Fibroblast of peridontal ligament (primary cell): ENCODE measurements around the gene DCAF12.

Source experiments
- DNase-seq: peaks from one replicate; pipeline ENCODE4 v3.0.0-alpha.2; 2010; ENCODE audit errors: extremely low read depth

The DCAF12 gene

GRCh38 chr9:34125681-34126206 lies 754 bp downstream of the DCAF12 start:
- DNase-seq: peak; percentile 18

GRCh38 chr9:34124926-34125325 lies 1.6 kb downstream of the DCAF12 start:
- peak; percentile 39 for DNase-seq

- DNase-seq: peak; percentile 25
Measured at GRCh38 chr9:34124099-34124498, 2.4 kb downstream of the DCAF12 start.

- DNase-seq: no peak
Measured at GRCh38 chr9:34123682-34124081, 2.8 kb downstream of the DCAF12 start.

GRCh38 chr9:34121996-34122395 lies 4.5 kb downstream of the DCAF12 start:
- peak; percentile 80 for DNase-seq

- no peak for DNase-seq
Measured at GRCh38 chr9:34119713-34120112, 6.8 kb downstream of the DCAF12 start.

GRCh38 chr9:34114436-34114835 lies 12.1 kb downstream of the DCAF12 start:
- no peak for DNase-seq

GRCh38 chr9:34106110-34106509 lies 20.4 kb downstream of the DCAF12 start:
- DNase-seq: no peak

GRCh38 chr9:34102796-34103195 lies 23.7 kb downstream of the DCAF12 start:
- DNase-seq: no peak

GRCh38 chr9:34098307-34098706 lies 28.2 kb downstream of the DCAF12 start:
- no peak for DNase-seq

GRCh38 chr9:34097865-34098264 lies 28.6 kb downstream of the DCAF12 start:
- DNase-seq: no peak

- no peak for DNase-seq
Measured at GRCh38 chr9:34096751-34097150, 29.7 kb downstream of the DCAF12 start.

GRCh38 chr9:34093578-34093977 lies 32.9 kb downstream of the DCAF12 start:
- no peak for DNase-seq

- no peak for DNase-seq
Measured at GRCh38 chr9:34089311-34089710, 37.2 kb downstream of the DCAF12 start.

- no peak for DNase-seq
Measured at GRCh38 chr9:34087370-34087769, 39.1 kb downstream of the DCAF12 start.

GRCh38 chr9:34086864-34087263 lies 39.6 kb downstream of the DCAF12 start:
- DNase-seq: no peak

GRCh38 chr9:34085581-34086500 lies 40.7 kb downstream of the DCAF12 start:
- DNase-seq: no peak

- DNase-seq: no peak
Measured at GRCh38 chr9:34084562-34084961, 41.9 kb downstream of the DCAF12 start.

- DNase-seq: peak; percentile 33
Measured at GRCh38 chr9:34079181-34079580, 47.3 kb downstream of the DCAF12 start.

GRCh38 chr9:34072868-34073590 lies 53.5 kb downstream of the DCAF12 start:
- peak; percentile 94 for DNase-seq

GRCh38 chr9:34072410-34072809 lies 54.1 kb downstream of the DCAF12 start:
- DNase-seq: no peak

- DNase-seq: peak; percentile 67
Measured at GRCh38 chr9:34070606-34071324, 55.7 kb downstream of the DCAF12 start.
